ENCODE measurements around the gene SENP2. TPM values are rescaled to one million over a fixed set of nuclear protein-coding genes. Genes with fewer than 3 reads are reported as not detected.

SENP2 gene
- polyA plus RNA-seq, 1 donor (not counting 4 experiments of a cell fraction or from before 2014, with no cell fraction given): 12.6 TPM

DNA sequence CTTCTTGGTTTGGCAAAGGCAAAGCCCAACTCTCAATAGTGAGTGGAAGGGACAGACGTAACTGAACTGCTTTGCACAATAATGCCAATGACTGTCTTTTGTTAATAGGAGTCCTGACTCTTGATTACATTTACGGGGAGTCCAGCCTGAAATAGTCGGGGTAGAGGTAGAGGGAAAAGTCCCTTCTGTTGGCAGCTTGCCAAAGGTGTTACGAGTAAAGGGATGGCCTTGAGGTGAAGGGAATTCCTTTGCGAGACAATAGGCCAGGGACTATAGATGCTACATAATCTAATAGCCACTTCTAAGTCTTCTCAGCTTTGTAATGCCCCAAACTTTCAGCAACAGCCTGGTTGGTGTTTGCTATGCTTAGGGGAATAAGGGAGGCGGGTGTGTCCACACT, 2.2 kb upstream of the SENP2 start:
- dilution Hi-C loops (cut with MboI; ENCODE audit: extremely low pct_ligation_motif_present, low sequenced_read_pairs): no loop called here

DNA sequence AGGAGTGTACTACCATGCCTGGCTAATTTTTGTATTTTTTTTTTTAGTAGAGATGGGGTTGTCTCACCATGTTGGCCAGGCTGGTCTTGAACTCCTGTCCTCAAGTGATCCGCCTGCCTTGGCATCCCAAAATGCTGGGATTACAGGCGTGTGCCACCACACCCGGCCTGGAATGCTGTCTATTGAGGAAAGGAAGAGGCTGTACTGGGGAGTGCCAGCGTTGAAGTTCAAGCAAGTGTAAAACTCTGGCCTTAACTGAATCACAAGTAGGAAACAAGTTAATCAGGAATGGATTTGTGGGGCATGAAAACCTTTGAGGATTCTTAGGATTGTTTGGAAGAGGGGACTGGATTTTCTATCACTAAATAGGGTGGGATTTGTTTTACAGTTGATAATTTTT, 1.4 kb upstream of the SENP2 start:
- H3K27ac ChIP-seq (ENCODE audit: control insufficient read depth, insufficient read depth, low read length): no peak overlapping the region
- TF ChIP-seq EZH2 (IDR thresholded peaks at IDR 0.05; ENCODE audit: low read length): no peak
- TF ChIP-seq, protein P1, sequence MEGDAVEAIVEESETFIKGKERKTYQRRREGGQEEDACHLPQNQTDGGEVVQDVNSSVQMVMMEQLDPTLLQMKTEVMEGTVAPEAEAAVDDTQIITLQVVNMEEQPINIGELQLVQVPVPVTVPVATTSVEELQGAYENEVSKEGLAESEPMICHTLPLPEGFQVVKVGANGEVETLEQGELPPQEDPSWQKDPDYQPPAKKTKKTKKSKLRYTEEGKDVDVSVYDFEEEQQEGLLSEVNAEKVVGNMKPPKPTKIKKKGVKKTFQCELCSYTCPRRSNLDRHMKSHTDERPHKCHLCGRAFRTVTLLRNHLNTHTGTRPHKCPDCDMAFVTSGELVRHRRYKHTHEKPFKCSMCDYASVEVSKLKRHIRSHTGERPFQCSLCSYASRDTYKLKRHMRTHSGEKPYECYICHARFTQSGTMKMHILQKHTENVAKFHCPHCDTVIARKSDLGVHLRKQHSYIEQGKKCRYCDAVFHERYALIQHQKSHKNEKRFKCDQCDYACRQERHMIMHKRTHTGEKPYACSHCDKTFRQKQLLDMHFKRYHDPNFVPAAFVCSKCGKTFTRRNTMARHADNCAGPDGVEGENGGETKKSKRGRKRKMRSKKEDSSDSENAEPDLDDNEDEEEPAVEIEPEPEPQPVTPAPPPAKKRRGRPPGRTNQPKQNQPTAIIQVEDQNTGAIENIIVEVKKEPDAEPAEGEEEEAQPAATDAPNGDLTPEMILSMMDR (optimal IDR thresholded peaks at IDR 0.05 in 1 of 3, IDR thresholded peaks at IDR 0.05 in 1 of 3, conservative IDR thresholded peaks at IDR 0.05 in 1 of 3; ENCODE audit: extremely low read depth in 1 of 3, insufficient read depth in 2 of 3, low read length in 3 of 3): no peak
- peaks cover 12% of the 10 kb centered on the region for H3K4me1 ChIP-seq (ENCODE audit: control insufficient read depth, extremely low read depth, insufficient read depth, low read length)
- H2AFZ ChIP-seq (ENCODE audit: control insufficient read depth, low read length): no peak overlapping the region
- H3K4me3 ChIP-seq (ENCODE audit: control insufficient read depth in 2 of 3, extremely low read depth in 1 of 3, insufficient read depth in 2 of 3, low read depth in 1 of 3, low read length in 3 of 3): no peak overlapping the region
- DNase-seq (ENCODE audit: low read depth, low spot score) (no peak), FAIRE-seq (no peak)
- H3K9me1 ChIP-seq (ENCODE audit: control insufficient read depth, extremely low read depth, insufficient read depth, low read length): no peaks in the 10 kb centered on the region
- H3K9ac ChIP-seq (ENCODE audit: control insufficient read depth, extremely low read depth, insufficient read depth, low read length): no peak overlapping the region
- dilution Hi-C loops (cut with MboI; ENCODE audit: extremely low pct_ligation_motif_present, low sequenced_read_pairs): no loop called here
- no peaks in the 10 kb centered on the region for H3K9me3 ChIP-seq (ENCODE audit: control insufficient read depth, low read depth, low read length)
- H3K4me2 ChIP-seq (ENCODE audit: control insufficient read depth, extremely low read depth, insufficient read depth, low read depth, low read length): no peak overlapping the region
- H3K27me3 ChIP-seq (ENCODE audit: control insufficient read depth, extremely low read depth, insufficient read depth, low read length): no peaks in the 10 kb centered on the region
- H3K36me3 ChIP-seq (ENCODE audit: control insufficient read depth in 2 of 2, extremely low read depth in 1 of 2, insufficient read depth in 2 of 2, low read length in 2 of 2): no peaks in the 10 kb centered on the region
- H3K79me2 ChIP-seq (ENCODE audit: control insufficient read depth, insufficient read depth, low read length): peaks cover 20% of the 10 kb centered on the region
- H4K20me1 ChIP-seq (ENCODE audit: control insufficient read depth, extremely low read depth, insufficient read depth, low read length): no peaks in the 10 kb centered on the region

More for the DNA sequence above, 2.2 kb upstream of the SENP2 start:
- H3K9me3 ChIP-seq (ENCODE audit: control insufficient read depth, low read depth, low read length): no peaks in the 10 kb centered on the region
- no peaks in the 10 kb centered on the region for H3K9me1 ChIP-seq (ENCODE audit: control insufficient read depth, extremely low read depth, insufficient read depth, low read length)
- H2AFZ ChIP-seq (ENCODE audit: control insufficient read depth, low read length): no peak overlapping the region
- H3K4me1 ChIP-seq (ENCODE audit: control insufficient read depth, extremely low read depth, insufficient read depth, low read length): peaks cover 12% of the 10 kb centered on the region
- H3K79me2 ChIP-seq (ENCODE audit: control insufficient read depth, insufficient read depth, low read length): peaks cover 17% of the 10 kb centered on the region
- H3K36me3 ChIP-seq (ENCODE audit: control insufficient read depth in 2 of 2, extremely low read depth in 1 of 2, insufficient read depth in 2 of 2, low read length in 2 of 2): no peaks in the 10 kb centered on the region
- no peak overlapping the region for H3K27ac ChIP-seq (ENCODE audit: control insufficient read depth, insufficient read depth, low read length)
- TF ChIP-seq EZH2 (IDR thresholded peaks at IDR 0.05; ENCODE audit: low read length): no peak
- TF ChIP-seq, protein P1 (optimal IDR thresholded peaks at IDR 0.05 in 1 of 3, IDR thresholded peaks at IDR 0.05 in 1 of 3, conservative IDR thresholded peaks at IDR 0.05 in 1 of 3; ENCODE audit: extremely low read depth in 1 of 3, insufficient read depth in 2 of 3, low read length in 3 of 3): no peak
- H3K4me3 ChIP-seq (ENCODE audit: control insufficient read depth in 2 of 3, extremely low read depth in 1 of 3, insufficient read depth in 2 of 3, low read depth in 1 of 3, low read length in 3 of 3): no peak overlapping the region
- H4K20me1 ChIP-seq (ENCODE audit: control insufficient read depth, extremely low read depth, insufficient read depth, low read length): no peaks in the 10 kb centered on the region
- H3K4me2 ChIP-seq (ENCODE audit: control insufficient read depth, extremely low read depth, insufficient read depth, low read depth, low read length): no peak overlapping the region
- no peak overlapping the region for H3K9ac ChIP-seq (ENCODE audit: control insufficient read depth, extremely low read depth, insufficient read depth, low read length)
- FAIRE-seq (no peak), DNase-seq (ENCODE audit: low read depth, low spot score) (no peak)
- H3K27me3 ChIP-seq (ENCODE audit: control insufficient read depth, extremely low read depth, insufficient read depth, low read length): no peaks in the 10 kb centered on the region
